HCT116 (cell line): ENCODE data around the gene INF2. TPM values are rescaled to one million over a fixed set of nuclear protein-coding genes. Genes with fewer than 3 reads are reported as not detected.

Experiments used
- ATAC-seq: fragments of 200-7000 bp; cut with Tn5 transposase; 2 replicates; pipeline ENCODE4 v1.9.1; 2020; ENCODE audit warnings: mild to moderate bottlenecking, moderate library complexity
- BruUV-seq: library from RNA; stranded (reverse); fragments of 400-500 nt; replicated peaks from 2 replicates; lab custom pipeline; 2021; lab: Mats Ljungman, UMichigan
- CTCF ChIA-PET: fragments of 300-600 bp; sonication (Branson Sonifier 250); formaldehyde crosslinking; loops from one replicate; lab custom pipeline; 2021; ENCODE audit warnings: antibody characterized with exemption; lab: Charles Lee
- POLR2A ChIA-PET: fragments of 300-600, 350-600 bp; sonication (Branson Sonifier 250); formaldehyde crosslinking; loops from one replicate; lab custom pipeline; 2021; ENCODE audit warnings: antibody characterized with exemption; lab: Charles Lee
- RAD21 ChIA-PET, 2 experiments: fragments of 300-600 bp; sonication (Branson Sonifier 250); formaldehyde crosslinking; loops; one replicate each; lab custom pipeline; 2023; ENCODE audit warnings: low total read pairs in 2 of 2; ENCODE audit not compliant: uncharacterized antibody in 2 of 2, unreplicated experiment in 2 of 2, low non-redundant PET in 1 of 2; lab: Charles Lee
- DNase-seq: peaks from one replicate; pipeline ENCODE4 v3.0.0-alpha.2; 2010; ENCODE audit warnings: low read depth, low spot score
- H2AFZ ChIP-seq: fragments of 200-600 bp; shearing (Covaris generic), sonication (generic); 2 replicates; pipeline ENCODE4 v1.6.1; 2017; ENCODE audit warnings: low read depth, mixed run types, mixed read lengths, antibody characterized with exemption, low read length; ENCODE audit not compliant: poor library complexity, severe bottlenecking
- H3K27ac ChIP-seq: 2 replicates; pipeline ENCODE4 v1.5.1; 2012; ENCODE audit warnings: low read depth, low read length
- H3K27me3 ChIP-seq: fragments of 200-600 bp; sonication (generic); 2 replicates; pipeline ENCODE4 v1.6.1; 2016; ENCODE audit warnings: mixed run types, low read length, mixed read lengths; ENCODE audit not compliant: insufficient read depth
- H3K36me3 ChIP-seq, 2 experiments: fragments of 200-500 bp in 1 of 2; fragments of 200-600 bp in 1 of 2; sonication (Bioruptor generic) in 1 of 2; sonication (generic) in 1 of 2; 2 replicates each; pipeline versions ENCODE4 v1.5.1 to v1.6.1; 2014 to 2016; ENCODE audit warnings: low read length in 2 of 2, inconsistent platforms in 1 of 2, mixed read lengths in 1 of 2, mixed run types in 1 of 2; ENCODE audit not compliant: insufficient read depth in 2 of 2, control insufficient read depth in 1 of 2
- H3K4me1 ChIP-seq, 2 experiments: fragments of 200-600 bp in 1 of 2; sonication (generic) in 1 of 2; 2 replicates each; pipeline versions ENCODE4 v1.5.1 to v1.6.1; 2012 to 2017; ENCODE audit warnings: low read length in 2 of 2, inconsistent platforms in 1 of 2, mild to moderate bottlenecking in 1 of 2, mixed read lengths in 1 of 2, mixed run types in 1 of 2, moderate library complexity in 1 of 2; ENCODE audit not compliant: insufficient read depth in 2 of 2, control insufficient read depth in 1 of 2
- H3K4me2 ChIP-seq: fragments of 200-600 bp; sonication (generic); 2 replicates; pipeline ENCODE4 v1.6.1; 2017; ENCODE audit warnings: mixed run types, low read length, mixed read lengths
- H3K4me3 ChIP-seq, 2 experiments: fragments of 200-600 bp in 1 of 2; sonication (generic) in 1 of 2; replicated peaks in 1 of 2; 2 replicates each; pipeline ENCODE4 v1.5.1; 2011 to 2016; ENCODE audit warnings: low read length in 2 of 2, control low read depth in 1 of 2, low read depth in 1 of 2, mild to moderate bottlenecking in 1 of 2, mixed read lengths in 1 of 2, mixed run types in 1 of 2
- H3K79me2 ChIP-seq: fragments of 200-600 bp; sonication (generic); 2 replicates; pipeline ENCODE4 v1.6.1; 2017; ENCODE audit warnings: mild to moderate bottlenecking, mixed run types, low read length, moderate library complexity, mixed read lengths; ENCODE audit not compliant: insufficient read depth
- H3K9ac ChIP-seq: fragments of 200-600 bp; sonication (generic); 2 replicates; pipeline ENCODE4 v1.6.1; 2016; ENCODE audit warnings: low read length, mixed read lengths
- H3K9me2 ChIP-seq: fragments of 200-600 bp; sonication (generic), shearing (Covaris generic); 2 replicates; pipeline ENCODE4 v1.6.1; 2017; ENCODE audit warnings: mixed run types, mild to moderate bottlenecking, moderate library complexity; ENCODE audit not compliant: insufficient read depth
- H3K9me3 ChIP-seq, 2 experiments: fragments of 200-500 bp in 1 of 2; fragments of 200-600 bp in 1 of 2; sonication (Bioruptor generic) in 1 of 2; sonication (generic) in 1 of 2; 2 replicates each; pipeline ENCODE4 v1.6.1; 2014 to 2017; ENCODE audit warnings: low read length in 2 of 2, mixed read lengths in 2 of 2, inconsistent platforms in 1 of 2, low read depth in 1 of 2, mild to moderate bottlenecking in 1 of 2, mixed run types in 1 of 2, moderate library complexity in 1 of 2; ENCODE audit not compliant: control insufficient read depth in 1 of 2, insufficient read depth in 1 of 2
- H4K20me1 ChIP-seq: fragments of 200-600 bp; sonication (generic), shearing (Covaris generic); 2 replicates; pipeline ENCODE4 v1.6.1; 2017; ENCODE audit warnings: mixed run types, mild to moderate bottlenecking, moderate library complexity; ENCODE audit not compliant: insufficient read depth
- ATF3 ChIP-seq: IDR thresholded peaks from 2 replicates; pipeline ENCODE4 v1.6.1; 2012
- CBX3 ChIP-seq: IDR thresholded peaks from 2 replicates; pipeline ENCODE4 v1.6.1; 2012; ENCODE audit warnings: low read depth
- CEBPB ChIP-seq: IDR thresholded peaks from 2 replicates; pipeline ENCODE4 v1.6.1; 2012; ENCODE audit warnings: low read depth
- EGR1 ChIP-seq: IDR thresholded peaks from 2 replicates; pipeline ENCODE4 v1.6.1; 2012; ENCODE audit warnings: low read depth
- ELF1 ChIP-seq: IDR thresholded peaks from 2 replicates; pipeline ENCODE4 v1.6.1; 2012; ENCODE audit warnings: low read depth, borderline replicate concordance
- FOSL1 ChIP-seq: IDR thresholded peaks from 2 replicates; pipeline ENCODE4 v1.6.1; 2012; ENCODE audit warnings: low read depth
- SP1 ChIP-seq: IDR thresholded peaks from 2 replicates; pipeline ENCODE4 v1.6.1; 2012; ENCODE audit warnings: low read depth
- TCF7L2 ChIP-seq: IDR thresholded peaks from 2 replicates; pipeline ENCODE4 v1.7.0; 2011; ENCODE audit warnings: borderline replicate concordance, inconsistent platforms; ENCODE audit not compliant: insufficient read depth, insufficient read length; ENCODE audit errors: extremely low read depth
- ZFX ChIP-seq: fragments of 450-650 bp; IDR thresholded peaks from 2 replicates; pipeline ENCODE4 v1.6.1; 2017
- intact Hi-C: fragments of 100-400 bp; cut with micrococcal nuclease; formaldehyde crosslinking; loops from 2 replicates; pipeline ENCODE4 v1.10.0; 2022
- total RNA-seq: library from RNA; stranded (reverse); gene quantifications from one replicate; pipeline ENCODE4 v1.2.1, GENCODE V29; 2021; ENCODE audit not compliant: unreplicated experiment
- TF ChIP-seq, protein P1 (sequence below), 3 experiments: fragments of 200-600 bp in 1 of 3; sonication (generic) in 1 of 3; IDR thresholded peaks in 2 of 3; conservative IDR thresholded peaks in 1 of 3; 2 replicates each; pipeline ENCODE4 v1.5.1; 2012 to 2017; ENCODE audit warnings: low read depth in 2 of 3, low read length in 2 of 3, antibody characterized with exemption in 1 of 3, borderline replicate concordance in 1 of 3, control low read depth in 1 of 3, mild to moderate bottlenecking in 1 of 3, mixed read lengths in 1 of 3, mixed run types in 1 of 3, moderate library complexity in 1 of 3; ENCODE audit not compliant: insufficient read depth in 1 of 3
- TF ChIP-seq, protein P2 (sequence below): IDR thresholded peaks from 2 replicates; pipeline ENCODE4 v1.6.1; 2011; ENCODE audit warnings: mild to moderate bottlenecking, low read length, moderate library complexity; ENCODE audit not compliant: insufficient replicate concordance; ENCODE audit errors: extremely low read depth

The INF2 gene
- total RNA-seq, 1 experiment from 2014 or later = 95.8 TPM

DNA sequence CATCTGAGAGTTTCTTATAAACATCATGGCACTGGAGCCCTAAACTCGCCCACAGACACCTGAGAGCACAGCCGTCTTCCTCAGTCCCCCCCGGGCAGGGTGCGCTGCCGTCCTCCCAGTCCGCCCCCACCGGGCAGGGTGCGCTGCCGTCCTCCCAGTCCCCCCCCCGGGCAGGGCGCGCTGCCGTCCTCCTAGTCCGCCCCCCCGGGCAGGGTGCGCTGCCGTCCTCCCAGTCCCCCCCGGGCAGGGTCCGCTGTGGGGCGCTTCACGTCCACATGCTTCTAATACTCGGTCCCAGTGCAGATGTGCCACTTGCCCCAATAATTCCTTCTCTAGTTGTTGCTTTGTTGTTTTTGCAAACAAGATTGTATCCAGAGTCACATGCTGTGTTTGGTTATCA, 27.7 kb downstream of the INF2 start (continued):
- TF ChIP-seq, protein P1, sequence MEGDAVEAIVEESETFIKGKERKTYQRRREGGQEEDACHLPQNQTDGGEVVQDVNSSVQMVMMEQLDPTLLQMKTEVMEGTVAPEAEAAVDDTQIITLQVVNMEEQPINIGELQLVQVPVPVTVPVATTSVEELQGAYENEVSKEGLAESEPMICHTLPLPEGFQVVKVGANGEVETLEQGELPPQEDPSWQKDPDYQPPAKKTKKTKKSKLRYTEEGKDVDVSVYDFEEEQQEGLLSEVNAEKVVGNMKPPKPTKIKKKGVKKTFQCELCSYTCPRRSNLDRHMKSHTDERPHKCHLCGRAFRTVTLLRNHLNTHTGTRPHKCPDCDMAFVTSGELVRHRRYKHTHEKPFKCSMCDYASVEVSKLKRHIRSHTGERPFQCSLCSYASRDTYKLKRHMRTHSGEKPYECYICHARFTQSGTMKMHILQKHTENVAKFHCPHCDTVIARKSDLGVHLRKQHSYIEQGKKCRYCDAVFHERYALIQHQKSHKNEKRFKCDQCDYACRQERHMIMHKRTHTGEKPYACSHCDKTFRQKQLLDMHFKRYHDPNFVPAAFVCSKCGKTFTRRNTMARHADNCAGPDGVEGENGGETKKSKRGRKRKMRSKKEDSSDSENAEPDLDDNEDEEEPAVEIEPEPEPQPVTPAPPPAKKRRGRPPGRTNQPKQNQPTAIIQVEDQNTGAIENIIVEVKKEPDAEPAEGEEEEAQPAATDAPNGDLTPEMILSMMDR (IDR thresholded peaks at IDR 0.05 in 2 of 3, conservative IDR thresholded peaks at IDR 0.05 in 1 of 3; ENCODE audit: borderline replicate concordance in 1 of 3, insufficient read depth in 1 of 3, low read depth in 2 of 3, low read length in 2 of 3) = no peak

DNA sequence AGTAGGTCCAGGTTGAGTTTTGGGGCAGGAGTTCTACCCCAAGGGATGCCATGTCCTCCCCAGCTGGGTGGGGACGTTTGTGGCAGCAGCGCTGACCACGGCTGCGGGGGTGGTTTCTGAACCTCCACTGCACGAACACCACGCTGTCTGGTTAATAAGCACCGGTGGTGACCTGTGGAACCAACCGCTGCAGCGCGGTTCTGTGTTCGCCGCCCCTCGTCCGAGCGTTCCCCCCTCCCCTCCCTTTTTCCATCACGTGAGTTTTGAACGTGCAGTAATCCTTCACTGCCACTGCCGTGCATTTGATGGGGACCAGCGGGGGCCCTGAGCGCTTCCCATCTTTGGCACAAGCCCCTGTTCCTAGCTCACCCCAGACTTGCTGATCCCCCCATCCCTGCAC, 28.2 kb downstream of the INF2 start:
- Histone ChIP-seq H3K9ac (no peak overlapping the region), H3K4me2 (no peak overlapping the region), H3K4me3 (no peak overlapping the region), H3K27ac (no peak overlapping the region), H4K20me1 (no peaks in the 10 kb centered on the region), H2AFZ (no peak overlapping the region), H3K27me3 (no peaks in the 10 kb centered on the region), H3K79me2 (no peaks in the 10 kb centered on the region), H3K36me3 (peaks cover 0 to 26% of the 10 kb centered on the region in 2 experiments; a peak in 3 of 4 replicates), H3K9me2 (no peaks in the 10 kb centered on the region), H3K4me1 (no peaks in the 10 kb centered on the region), H3K9me3 (no peaks in the 10 kb centered on the region)
- no TSS peak for BruUV-seq
- CTCF ChIA-PET = no interaction called here
- RAD21 ChIA-PET = no interaction called here
- no peak for DNase-seq
- ATAC-seq = no peak
- POLR2A ChIA-PET = no interaction called here
- intact Hi-C loops = no loop called here
- no peak for TF ChIP-seq FOSL1
- no peak for TF ChIP-seq CBX3
- TF ChIP-seq ATF3 = no peak
- TF ChIP-seq ZFX = no peak
- TF ChIP-seq ELF1 = no peak
- no peak for TF ChIP-seq EGR1
- no peak for TF ChIP-seq CEBPB
- TF ChIP-seq, protein P2, sequence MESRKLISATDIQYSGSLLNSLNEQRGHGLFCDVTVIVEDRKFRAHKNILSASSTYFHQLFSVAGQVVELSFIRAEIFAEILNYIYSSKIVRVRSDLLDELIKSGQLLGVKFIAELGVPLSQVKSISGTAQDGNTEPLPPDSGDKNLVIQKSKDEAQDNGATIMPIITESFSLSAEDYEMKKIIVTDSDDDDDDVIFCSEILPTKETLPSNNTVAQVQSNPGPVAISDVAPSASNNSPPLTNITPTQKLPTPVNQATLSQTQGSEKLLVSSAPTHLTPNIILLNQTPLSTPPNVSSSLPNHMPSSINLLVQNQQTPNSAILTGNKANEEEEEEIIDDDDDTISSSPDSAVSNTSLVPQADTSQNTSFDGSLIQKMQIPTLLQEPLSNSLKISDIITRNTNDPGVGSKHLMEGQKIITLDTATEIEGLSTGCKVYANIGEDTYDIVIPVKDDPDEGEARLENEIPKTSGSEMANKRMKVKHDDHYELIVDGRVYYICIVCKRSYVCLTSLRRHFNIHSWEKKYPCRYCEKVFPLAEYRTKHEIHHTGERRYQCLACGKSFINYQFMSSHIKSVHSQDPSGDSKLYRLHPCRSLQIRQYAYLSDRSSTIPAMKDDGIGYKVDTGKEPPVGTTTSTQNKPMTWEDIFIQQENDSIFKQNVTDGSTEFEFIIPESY = no peak
- no peak for TF ChIP-seq TCF7L2
- no peak for TF ChIP-seq SP1
